Activated CD8-positive, alpha-beta T cell treated with anti-CD3 and anti-CD28 coated beads for 36 hours (primary cell): ENCODE data around the gene TNFSF4. TPM values are rescaled to one million over a fixed set of nuclear protein-coding genes. Genes with fewer than 3 reads are reported as not detected.
A peak's percentile ranks its signal among the peaks of the same experiment; 100 is the strongest.

Source experiments
- ATAC-seq: fragments of 200-7000 bp; cut with Tn5 transposase; one replicate; pipeline ENCODE4 v1.10.0; 2021; ENCODE audit warnings: mild to moderate bottlenecking, moderate library complexity
- CTCF ChIA-PET: fragments of 350-600 bp; sonication (Branson Sonifier 250); formaldehyde crosslinking; loops from one replicate; lab custom pipeline; 2021; ENCODE audit warnings: antibody characterized with exemption; lab: Charles Lee
- POLR2A ChIA-PET: fragments of 350-600 bp; sonication (Branson Sonifier 250); formaldehyde crosslinking; loops from one replicate; lab custom pipeline; 2021; ENCODE audit warnings: antibody characterized with exemption; lab: Charles Lee
- DNase-seq: peaks from one replicate; pipeline ENCODE4 v3.0.0-alpha.2; 2020
- H3K27ac Mint-ChIP-seq: one replicate; pipeline ENCODE4 v1.8.0; 2021; ENCODE audit warnings: mild to moderate bottlenecking, mixed read lengths
- H3K27me3 Mint-ChIP-seq: one replicate; pipeline ENCODE4 v1.8.0; 2021; ENCODE audit warnings: mixed read lengths
- H3K36me3 Mint-ChIP-seq: one replicate; pipeline ENCODE4 v1.8.0; 2021; ENCODE audit warnings: low read depth, mixed read lengths
- H3K4me1 Mint-ChIP-seq: one replicate; pipeline ENCODE4 v1.8.0; 2021; ENCODE audit warnings: low read depth, mixed read lengths
- H3K4me3 Mint-ChIP-seq: one replicate; pipeline ENCODE4 v1.8.0; 2021; ENCODE audit warnings: mild to moderate bottlenecking, moderate library complexity, mixed read lengths
- H3K9me3 Mint-ChIP-seq: one replicate; pipeline ENCODE4 v1.8.0; 2021; ENCODE audit warnings: mixed read lengths
- CTCF ChIP-seq: fragments of 200-600 bp; IDR thresholded peaks from one replicate; pipeline ENCODE4 v1.8.0; 2022; ENCODE audit warnings: antibody characterized with exemption, mild to moderate bottlenecking
- intact Hi-C: fragments of 100-400 bp; cut with micrococcal nuclease; formaldehyde crosslinking; loops from one replicate; pipeline ENCODE4 v1.10.0; 2022
- total RNA-seq, 2 experiments: library from RNA; stranded (reverse); gene quantifications; one replicate each; pipeline ENCODE4 v1.2.3, GENCODE V29; 2021

The TNFSF4 gene
- total RNA-seq, 2 experiments from 2014 or later = 1.5 to 1.6 TPM

GRCh38 chr1:173223031-173223380 is 15.9 kb upstream of the TNFSF4 start:
- no peak for ATAC-seq
- H3K27me3 Mint-ChIP-seq = no peaks in the 10 kb centered on the region
- no peak overlapping the region for H3K27ac Mint-ChIP-seq
- H3K4me3 Mint-ChIP-seq = no peak overlapping the region
- peaks cover 25% of the 10 kb centered on the region for H3K4me1 Mint-ChIP-seq
- TF ChIP-seq CTCF = no peak
- ChIA-PET POLR2A (no interaction called here), CTCF (interaction anchor here (0.7 to 1.7 kb wide), 4 partner anchors 13 to 197 kb away, joined by 3 to 6 read pairs (median 3); partner anchors contain the start of gene TNFSF4)
- H3K36me3 Mint-ChIP-seq = no peaks in the 10 kb centered on the region
- no peak for DNase-seq
- intact Hi-C loops = no loop called here
- no peaks in the 10 kb centered on the region for H3K9me3 Mint-ChIP-seq

- DNase-seq (peak; percentile 38), ATAC-seq (peak; percentile 90)
- POLR2A ChIA-PET = no interaction called here
- CTCF ChIA-PET = interaction anchor here (0.6 to 1.7 kb wide), 4 partner anchors 13 to 185 kb away, joined by 3 to 6 read pairs (median 3); partner anchors contain the start of gene TNFSF4
- H3K9me3 Mint-ChIP-seq = no peaks in the 10 kb centered on the region
- H3K4me3 Mint-ChIP-seq = no peak overlapping the region
- H3K4me1 Mint-ChIP-seq = peaks cover 25% of the 10 kb centered on the region
- no peaks in the 10 kb centered on the region for H3K27me3 Mint-ChIP-seq
- intact Hi-C loops = no loop called here
- H3K27ac Mint-ChIP-seq = peak overlapping the region; percentile 67
- TF ChIP-seq CTCF = no peak
- H3K36me3 Mint-ChIP-seq = no peaks in the 10 kb centered on the region
Observed at GRCh38 chr1:173222149-173223030, 15.3 kb upstream of the TNFSF4 start.

GRCh38 chr1:173220157-173220556 is 13.0 kb upstream of the TNFSF4 start:
- DNase-seq = no peak
- Mint-ChIP-seq H3K4me1 (peaks cover 22% of the 10 kb centered on the region), H3K9me3 (no peaks in the 10 kb centered on the region), H3K27ac (no peak overlapping the region), H3K36me3 (no peaks in the 10 kb centered on the region), H3K4me3 (no peak overlapping the region), H3K27me3 (no peaks in the 10 kb centered on the region)
- no peak for ATAC-seq
- no peak for TF ChIP-seq CTCF
- intact Hi-C loops = no loop called here
- ChIA-PET POLR2A (no interaction called here), CTCF (no interaction called here)

- TF ChIP-seq CTCF = peak; percentile 22
- Mint-ChIP-seq H3K9me3 (no peaks in the 10 kb centered on the region), H3K27me3 (peaks cover 6% of the 10 kb centered on the region), H3K4me1 (peaks cover 19% of the 10 kb centered on the region), H3K36me3 (no peaks in the 10 kb centered on the region), H3K27ac (no peak overlapping the region), H3K4me3 (no peak overlapping the region)
- ChIA-PET CTCF (interaction anchor here (1.0 to 4.2 kb wide), 2 partner anchors 9 to 12 kb away, joined by 3 to 22 read pairs; no protein-coding TSS in a partner anchor), POLR2A (no interaction called here)
- intact Hi-C loops = no loop called here
- ATAC-seq (no peak), DNase-seq (no peak)
Observed at GRCh38 chr1:173213665-173214064, 6.5 kb upstream of the TNFSF4 start.

GRCh38 chr1:173212952-173213491 is 5.9 kb upstream of the TNFSF4 start:
- H3K4me3 Mint-ChIP-seq = no peak overlapping the region
- peaks cover 21% of the 10 kb centered on the region for H3K4me1 Mint-ChIP-seq
- CTCF ChIA-PET = interaction anchor here (0.8 to 4.2 kb wide), 3 partner anchors 12 to 468 kb away, joined by 3 to 22 read pairs (median 6); no protein-coding TSS in a partner anchor
- H3K9me3 Mint-ChIP-seq = no peaks in the 10 kb centered on the region
- peaks cover 6% of the 10 kb centered on the region for H3K27me3 Mint-ChIP-seq
- H3K27ac Mint-ChIP-seq = peak overlapping the region; percentile 25
- no peaks in the 10 kb centered on the region for H3K36me3 Mint-ChIP-seq
- ATAC-seq (peak; percentile 34), DNase-seq (no peak)
- POLR2A ChIA-PET = no interaction called here
- intact Hi-C loops = no loop called here
- no peak for TF ChIP-seq CTCF
